H1 (cell line): Measurements from ENCODE around the gene MRPL16. TPM values are rescaled to one million over a fixed set of nuclear protein-coding genes. Genes with fewer than 3 reads are reported as not detected.
A peak's percentile ranks its signal among the peaks of the same experiment; 100 is the strongest.

ENCODE experiments used
- CEBPB ChIP-seq: IDR thresholded peaks from 2 replicates; pipeline ENCODE4 v1.6.1; 2012; ENCODE audit warnings: low read depth, low read length
- FOSL1 ChIP-seq: IDR thresholded peaks from 2 replicates; pipeline ENCODE4 v1.6.1; 2011; ENCODE audit warnings: mild to moderate bottlenecking, low read depth, low read length, moderate library complexity; ENCODE audit not compliant: insufficient read depth
- HDAC6 ChIP-seq: IDR thresholded peaks from one replicate; pipeline ENCODE4 v1.7.1; 2012; ENCODE audit warnings: low read depth, mild to moderate bottlenecking, inconsistent platforms, low read length, moderate library complexity
- polyA plus RNA-seq, 7 experiments: library from polyadenylated mRNA; depleted of rRNA in 3 of 7; stranded (reverse) in 5 of 7; unstranded in 2 of 7; fragments of >200 nt in 5 of 7; fragments of 200-250 nt in 2 of 7; gene quantifications; 1 replicate in 5 of 7; 2 replicates in 1 of 7; 4 replicates in 1 of 7; pipeline versions ENCODE4 v1.2.1 to v1.2.3, GENCODE V29; 2011 to 2013; ENCODE audit warnings: missing spikeins in 2 of 7, mixed read lengths in 2 of 7
- total RNA-seq: library from RNA; stranded (reverse); fragmentation: NEBNext Ultra II Directional; extraction: Animal tissue kit (Norgen Biotek cat#: 25700); gene quantifications from 2 replicates; pipeline ENCODE4 v1.2.1, GENCODE V29; 2021
- TF ChIP-seq, protein P1 (sequence below): fragments of 300-600 bp; sonication (generic); IDR thresholded peaks from 2 replicates; pipeline ENCODE4 v1.7.1; 2012; ENCODE audit warnings: low read length, moderate library complexity, mild to moderate bottlenecking, inconsistent platforms; ENCODE audit not compliant: insufficient replicate concordance
- TF ChIP-seq, protein P2 (sequence below): IDR thresholded peaks from 2 replicates; pipeline ENCODE4 v1.6.1; 2012; ENCODE audit warnings: inconsistent platforms

The MRPL16 gene
- total and polyA plus RNA-seq, 2 of the 8 experiments (the other 6 are each of a cell fraction or from before 2014, with no cell fraction given): 69.2 to 79.8 TPM

DNA sequence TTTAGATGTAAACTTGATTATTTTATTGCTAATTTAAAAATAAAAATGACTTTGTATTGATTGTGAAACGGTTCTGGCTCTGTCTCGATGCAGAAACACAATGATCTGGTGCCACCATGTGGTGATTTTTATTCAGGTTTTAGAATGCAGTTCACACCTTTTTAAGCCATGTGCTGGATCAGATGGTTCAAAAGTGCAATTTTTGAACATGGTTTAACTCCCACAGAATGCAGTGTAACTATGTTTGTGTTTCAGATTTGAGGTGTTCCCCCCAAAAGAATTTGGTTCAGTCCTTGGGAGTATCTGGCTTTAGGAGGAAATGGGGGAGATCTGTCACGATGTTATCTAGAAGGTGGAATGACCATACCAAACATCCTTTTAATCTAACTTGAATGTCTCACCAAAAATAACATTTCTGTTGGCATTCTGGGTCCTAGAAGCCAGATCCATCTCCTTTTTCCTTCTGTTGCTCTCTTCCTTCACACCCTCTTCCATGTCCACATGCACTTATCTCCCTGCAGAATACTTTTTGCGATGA lies 7.9 kb downstream of the MRPL16 start (continued):
- TF ChIP-seq, protein P1, sequence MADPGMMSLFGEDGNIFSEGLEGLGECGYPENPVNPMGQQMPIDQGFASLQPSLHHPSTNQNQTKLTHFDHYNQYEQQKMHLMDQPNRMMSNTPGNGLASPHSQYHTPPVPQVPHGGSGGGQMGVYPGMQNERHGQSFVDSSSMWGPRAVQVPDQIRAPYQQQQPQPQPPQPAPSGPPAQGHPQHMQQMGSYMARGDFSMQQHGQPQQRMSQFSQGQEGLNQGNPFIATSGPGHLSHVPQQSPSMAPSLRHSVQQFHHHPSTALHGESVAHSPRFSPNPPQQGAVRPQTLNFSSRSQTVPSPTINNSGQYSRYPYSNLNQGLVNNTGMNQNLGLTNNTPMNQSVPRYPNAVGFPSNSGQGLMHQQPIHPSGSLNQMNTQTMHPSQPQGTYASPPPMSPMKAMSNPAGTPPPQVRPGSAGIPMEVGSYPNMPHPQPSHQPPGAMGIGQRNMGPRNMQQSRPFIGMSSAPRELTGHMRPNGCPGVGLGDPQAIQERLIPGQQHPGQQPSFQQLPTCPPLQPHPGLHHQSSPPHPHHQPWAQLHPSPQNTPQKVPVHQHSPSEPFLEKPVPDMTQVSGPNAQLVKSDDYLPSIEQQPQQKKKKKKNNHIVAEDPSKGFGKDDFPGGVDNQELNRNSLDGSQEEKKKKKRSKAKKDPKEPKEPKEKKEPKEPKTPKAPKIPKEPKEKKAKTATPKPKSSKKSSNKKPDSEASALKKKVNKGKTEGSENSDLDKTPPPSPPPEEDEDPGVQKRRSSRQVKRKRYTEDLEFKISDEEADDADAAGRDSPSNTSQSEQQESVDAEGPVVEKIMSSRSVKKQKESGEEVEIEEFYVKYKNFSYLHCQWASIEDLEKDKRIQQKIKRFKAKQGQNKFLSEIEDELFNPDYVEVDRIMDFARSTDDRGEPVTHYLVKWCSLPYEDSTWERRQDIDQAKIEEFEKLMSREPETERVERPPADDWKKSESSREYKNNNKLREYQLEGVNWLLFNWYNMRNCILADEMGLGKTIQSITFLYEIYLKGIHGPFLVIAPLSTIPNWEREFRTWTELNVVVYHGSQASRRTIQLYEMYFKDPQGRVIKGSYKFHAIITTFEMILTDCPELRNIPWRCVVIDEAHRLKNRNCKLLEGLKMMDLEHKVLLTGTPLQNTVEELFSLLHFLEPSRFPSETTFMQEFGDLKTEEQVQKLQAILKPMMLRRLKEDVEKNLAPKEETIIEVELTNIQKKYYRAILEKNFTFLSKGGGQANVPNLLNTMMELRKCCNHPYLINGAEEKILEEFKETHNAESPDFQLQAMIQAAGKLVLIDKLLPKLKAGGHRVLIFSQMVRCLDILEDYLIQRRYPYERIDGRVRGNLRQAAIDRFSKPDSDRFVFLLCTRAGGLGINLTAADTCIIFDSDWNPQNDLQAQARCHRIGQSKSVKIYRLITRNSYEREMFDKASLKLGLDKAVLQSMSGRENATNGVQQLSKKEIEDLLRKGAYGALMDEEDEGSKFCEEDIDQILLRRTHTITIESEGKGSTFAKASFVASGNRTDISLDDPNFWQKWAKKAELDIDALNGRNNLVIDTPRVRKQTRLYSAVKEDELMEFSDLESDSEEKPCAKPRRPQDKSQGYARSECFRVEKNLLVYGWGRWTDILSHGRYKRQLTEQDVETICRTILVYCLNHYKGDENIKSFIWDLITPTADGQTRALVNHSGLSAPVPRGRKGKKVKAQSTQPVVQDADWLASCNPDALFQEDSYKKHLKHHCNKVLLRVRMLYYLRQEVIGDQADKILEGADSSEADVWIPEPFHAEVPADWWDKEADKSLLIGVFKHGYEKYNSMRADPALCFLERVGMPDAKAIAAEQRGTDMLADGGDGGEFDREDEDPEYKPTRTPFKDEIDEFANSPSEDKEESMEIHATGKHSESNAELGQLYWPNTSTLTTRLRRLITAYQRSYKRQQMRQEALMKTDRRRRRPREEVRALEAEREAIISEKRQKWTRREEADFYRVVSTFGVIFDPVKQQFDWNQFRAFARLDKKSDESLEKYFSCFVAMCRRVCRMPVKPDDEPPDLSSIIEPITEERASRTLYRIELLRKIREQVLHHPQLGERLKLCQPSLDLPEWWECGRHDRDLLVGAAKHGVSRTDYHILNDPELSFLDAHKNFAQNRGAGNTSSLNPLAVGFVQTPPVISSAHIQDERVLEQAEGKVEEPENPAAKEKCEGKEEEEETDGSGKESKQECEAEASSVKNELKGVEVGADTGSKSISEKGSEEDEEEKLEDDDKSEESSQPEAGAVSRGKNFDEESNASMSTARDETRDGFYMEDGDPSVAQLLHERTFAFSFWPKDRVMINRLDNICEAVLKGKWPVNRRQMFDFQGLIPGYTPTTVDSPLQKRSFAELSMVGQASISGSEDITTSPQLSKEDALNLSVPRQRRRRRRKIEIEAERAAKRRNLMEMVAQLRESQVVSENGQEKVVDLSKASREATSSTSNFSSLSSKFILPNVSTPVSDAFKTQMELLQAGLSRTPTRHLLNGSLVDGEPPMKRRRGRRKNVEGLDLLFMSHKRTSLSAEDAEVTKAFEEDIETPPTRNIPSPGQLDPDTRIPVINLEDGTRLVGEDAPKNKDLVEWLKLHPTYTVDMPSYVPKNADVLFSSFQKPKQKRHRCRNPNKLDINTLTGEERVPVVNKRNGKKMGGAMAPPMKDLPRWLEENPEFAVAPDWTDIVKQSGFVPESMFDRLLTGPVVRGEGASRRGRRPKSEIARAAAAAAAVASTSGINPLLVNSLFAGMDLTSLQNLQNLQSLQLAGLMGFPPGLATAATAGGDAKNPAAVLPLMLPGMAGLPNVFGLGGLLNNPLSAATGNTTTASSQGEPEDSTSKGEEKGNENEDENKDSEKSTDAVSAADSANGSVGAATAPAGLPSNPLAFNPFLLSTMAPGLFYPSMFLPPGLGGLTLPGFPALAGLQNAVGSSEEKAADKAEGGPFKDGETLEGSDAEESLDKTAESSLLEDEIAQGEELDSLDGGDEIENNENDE: no peak
- TF ChIP-seq CEBPB (peak; percentile 67; the same call in 1 of the 2 replicates), FOSL1 (no peak), HDAC6 (no peak)
- TF ChIP-seq, protein P2, sequence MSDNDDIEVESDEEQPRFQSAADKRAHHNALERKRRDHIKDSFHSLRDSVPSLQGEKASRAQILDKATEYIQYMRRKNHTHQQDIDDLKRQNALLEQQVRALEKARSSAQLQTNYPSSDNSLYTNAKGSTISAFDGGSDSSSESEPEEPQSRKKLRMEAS: peak; percentile 85
